Neuronal stem cell (in vitro differentiated cells): Measurements from ENCODE around the gene SLC35D3.

Experiments
- DNase-seq: peaks from one replicate; pipeline ENCODE4 v3.0.0-alpha.2; 2013; ENCODE audit warnings: low spot score
- H2AFZ ChIP-seq: one replicate; pipeline ENCODE4 v1.6.1; 2013; ENCODE audit warnings: mild to moderate bottlenecking, low read length, inconsistent platforms
- H2AK5ac ChIP-seq: 2 replicates; pipeline ENCODE4 v1.6.1; 2013; ENCODE audit warnings: low read depth, mild to moderate bottlenecking, inconsistent platforms, low read length, moderate library complexity, mixed read lengths
- H2BK120ac ChIP-seq: 2 replicates; pipeline ENCODE4 v1.6.1; 2013; ENCODE audit warnings: low read depth, mild to moderate bottlenecking, inconsistent platforms, low read length, moderate library complexity, mixed read lengths
- H2BK12ac ChIP-seq: one replicate; pipeline ENCODE4 v1.6.1; 2013; ENCODE audit warnings: low read length, inconsistent platforms
- H2BK15ac ChIP-seq: 2 replicates; pipeline ENCODE4 v1.6.1; 2013; ENCODE audit warnings: mild to moderate bottlenecking, low read length, inconsistent platforms, mixed read lengths
- H2BK5ac ChIP-seq: one replicate; pipeline ENCODE4 v1.6.1; 2013; ENCODE audit warnings: inconsistent platforms, mild to moderate bottlenecking, low read length, moderate library complexity
- H3K14ac ChIP-seq: one replicate; pipeline ENCODE4 v1.6.1; 2013; ENCODE audit warnings: low read length, inconsistent platforms
- H3K18ac ChIP-seq: 2 replicates; pipeline ENCODE4 v1.6.1; 2013; ENCODE audit warnings: low read length, inconsistent platforms
- H3K23ac ChIP-seq: 2 replicates; pipeline ENCODE4 v1.6.1; 2013; ENCODE audit warnings: low read depth, mild to moderate bottlenecking, mixed read lengths, low read length, inconsistent platforms; ENCODE audit not compliant: poor library complexity
- H3K27ac ChIP-seq: replicated peaks from 3 replicates; pipeline ENCODE4 v1.5.1; 2013; ENCODE audit warnings: low read length, inconsistent platforms
- H3K27me3 ChIP-seq, 3 experiments: 2 replicates each; pipeline ENCODE4 v1.6.1; 2013; ENCODE audit warnings: low read length in 3 of 3, mild to moderate bottlenecking in 2 of 3, inconsistent platforms in 1 of 3, low read depth in 1 of 3, mixed read lengths in 1 of 3, moderate library complexity in 1 of 3; ENCODE audit not compliant: control insufficient read depth in 3 of 3, insufficient read depth in 3 of 3
- H3K36me3 ChIP-seq, 2 donors: replicated peaks in 1 of 2; 2 replicates each; pipeline ENCODE4 v1.6.1; 2013; ENCODE audit warnings: low read length in 2 of 2; ENCODE audit not compliant: control insufficient read depth in 2 of 2, insufficient read depth in 2 of 2
- H3K4ac ChIP-seq: 2 replicates; pipeline ENCODE4 v1.6.1; 2013; ENCODE audit warnings: inconsistent platforms, mild to moderate bottlenecking, low read length, moderate library complexity
- H3K4me1 ChIP-seq, 2 donors: 1 replicate in 1 of 2; 2 replicates in 1 of 2; pipeline ENCODE4 v1.6.1; 2013; ENCODE audit warnings: low read length in 2 of 2, low read depth in 1 of 2; ENCODE audit not compliant: control insufficient read depth in 2 of 2, insufficient read depth in 1 of 2
- H3K4me2 ChIP-seq: one replicate; pipeline ENCODE4 v1.6.1; 2013; ENCODE audit warnings: mild to moderate bottlenecking, low read length, inconsistent platforms; ENCODE audit not compliant: insufficient read depth, poor library complexity, severe bottlenecking
- H3K4me3 ChIP-seq, 2 donors: 2 replicates each; pipeline ENCODE4 v1.5.1; 2013; ENCODE audit warnings: low read length in 2 of 2, mild to moderate bottlenecking in 2 of 2, inconsistent platforms in 1 of 2, moderate library complexity in 1 of 2
- H3K79me1 ChIP-seq: one replicate; pipeline ENCODE4 v1.6.1; 2013; ENCODE audit warnings: low read depth, mild to moderate bottlenecking, inconsistent platforms, low read length, moderate library complexity
- H3K9ac ChIP-seq: one replicate; pipeline ENCODE4 v1.6.1; 2013; ENCODE audit warnings: mild to moderate bottlenecking, low read depth, low read length, inconsistent platforms; ENCODE audit not compliant: poor library complexity
- H3K9me3 ChIP-seq, 2 donors: replicated peaks in 1 of 2; 2 replicates each; pipeline versions ENCODE3 to v1.6.1; 2013; ENCODE audit warnings: low read length in 2 of 2, mild to moderate bottlenecking in 2 of 2, inconsistent platforms in 1 of 2, low read depth in 1 of 2, mixed read lengths in 1 of 2, moderate library complexity in 1 of 2; ENCODE audit not compliant: control insufficient read depth in 2 of 2, insufficient read depth in 1 of 2
- H4K8ac ChIP-seq: one replicate; pipeline ENCODE4 v1.6.1; 2013; ENCODE audit warnings: low read depth, mild to moderate bottlenecking, inconsistent platforms, low read length, moderate library complexity
- H4K91ac ChIP-seq: one replicate; pipeline ENCODE4 v1.6.1; 2013; ENCODE audit warnings: low read length, low read depth, mild to moderate bottlenecking, inconsistent platforms; ENCODE audit not compliant: poor library complexity
- WGBS, 2 donors: extraction: QIAGEN DNeasy Blood & Tissue Kit; methylation state at CpG; one replicate each; pipeline ENCODE4 v1.1.7; 2013; ENCODE audit warnings: missing lambda C conversion rate in 2 of 2, mixed read lengths in 1 of 2; ENCODE audit not compliant: insufficient read length in 2 of 2, insufficient replicate concordance in 1 of 2; ENCODE audit errors: extremely low coverage in 2 of 2; 5-methylcytosine and 5-hydroxymethylcytosine counted together

SLC35D3 gene

DNA sequence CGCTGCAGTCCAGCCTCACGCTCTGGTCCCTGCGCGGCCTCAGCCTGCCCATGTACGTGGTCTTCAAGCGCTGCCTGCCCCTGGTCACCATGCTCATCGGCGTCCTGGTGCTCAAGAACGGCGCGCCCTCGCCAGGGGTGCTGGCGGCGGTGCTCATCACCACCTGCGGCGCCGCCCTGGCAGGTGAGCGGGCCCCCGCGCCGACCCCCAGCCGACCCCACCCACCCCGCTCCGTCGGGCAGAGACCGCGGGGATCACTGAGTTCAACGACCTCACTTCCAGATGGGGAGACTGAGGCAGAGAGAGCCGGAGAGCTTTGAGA is 545 bp downstream of the SLC35D3 start:
- Histone ChIP-seq H3K27ac (no peak overlapping the region), H3K36me3 (no peaks in the 10 kb centered on the region), H2BK15ac (no peak overlapping the region), H2AK5ac (no peak overlapping the region), H3K79me1 (peaks cover 4% of the 10 kb centered on the region), H3K18ac (peak overlapping the region; percentile 81), H3K4me1 (peaks cover 3 to 4% of the 10 kb centered on the region in 2 donors), H2BK12ac (peak overlapping the region; percentile 46), H2AFZ (peak overlapping the region; percentile 99), H3K23ac (no peak overlapping the region), H2BK5ac (no peak overlapping the region), H3K4me2 (peak overlapping the region; percentile 97), H2BK120ac (no peak overlapping the region), H3K4ac (no peak overlapping the region), H3K9ac (peak overlapping the region; percentile 81), H3K27me3 (peaks cover 19 to 73% (median 51%) of the 10 kb centered on the region in 3 experiments), H4K8ac (no peak overlapping the region), H4K91ac (no peak overlapping the region), H3K14ac (no peak overlapping the region), H3K9me3 (peaks cover 0 to 2% of the 10 kb centered on the region in 2 donors), H3K4me3 (peak overlapping the region; percentile 50 to 79)
- no peak for DNase-seq
- no CpG with 5 or more reads among the region's 29 CpGs for WGBS, 2 donors

- peak overlapping the region; percentile 56 for H3K14ac ChIP-seq
- H3K4me2 ChIP-seq = peak overlapping the region; percentile 97
- H3K4me3 ChIP-seq = peak overlapping the region in 1 of 2 donors; percentile 66
- no peak for DNase-seq
- peaks cover 4% of the 10 kb centered on the region for H3K79me1 ChIP-seq
- no peak overlapping the region for H4K91ac ChIP-seq
- H3K18ac ChIP-seq = peak overlapping the region; percentile 57
- H3K9ac ChIP-seq = no peak overlapping the region
- peak overlapping the region; percentile 75 for H2AK5ac ChIP-seq
- H3K27ac ChIP-seq = no peak overlapping the region
- H2BK5ac ChIP-seq = no peak overlapping the region
- H4K8ac ChIP-seq = no peak overlapping the region
- H2AFZ ChIP-seq = no peak overlapping the region
- H2BK12ac ChIP-seq = no peak overlapping the region
- peaks cover 0 to 2% of the 10 kb centered on the region in 2 donors for H3K9me3 ChIP-seq
- H3K23ac ChIP-seq = peak overlapping the region; percentile 65
- peaks cover 19 to 73% (median 51%) of the 10 kb centered on the region in 3 experiments for H3K27me3 ChIP-seq
- WGBS, 2 donors = no CpG with 5 or more reads among the region's 65 CpGs
- H2BK15ac ChIP-seq = peak overlapping the region; percentile 67
- no peak overlapping the region for H3K4ac ChIP-seq
- no peaks in the 10 kb centered on the region for H3K36me3 ChIP-seq
- H2BK120ac ChIP-seq = no peak overlapping the region
- peaks cover 3 to 4% of the 10 kb centered on the region in 2 donors for H3K4me1 ChIP-seq
These were observed 1.2 kb downstream of the SLC35D3 start for GRCh38 chr6:136923116-136923953.

GRCh38 chr6:136923954-136924673 is 2.0 kb downstream of the SLC35D3 start:
- Histone ChIP-seq H3K18ac (no peak overlapping the region), H2BK12ac (peak overlapping the region; percentile 22), H3K4ac (no peak overlapping the region), H3K14ac (peak overlapping the region; percentile 56), H3K4me1 (peaks cover 3 to 4% of the 10 kb centered on the region in 2 donors), H3K9me3 (peaks cover 0 to 2% of the 10 kb centered on the region in 2 donors), H2BK15ac (peak overlapping the region; percentile 67), H3K27ac (no peak overlapping the region), H3K4me2 (no peak overlapping the region), H2AK5ac (peak overlapping the region; percentile 75), H2AFZ (no peak overlapping the region), H3K23ac (peak overlapping the region; percentile 65), H2BK5ac (no peak overlapping the region), H3K36me3 (no peaks in the 10 kb centered on the region), H4K8ac (no peak overlapping the region), H3K9ac (no peak overlapping the region), H2BK120ac (no peak overlapping the region), H3K4me3 (peak overlapping the region in 1 of 2 donors; percentile 66), H4K91ac (no peak overlapping the region), H3K79me1 (peaks cover 4% of the 10 kb centered on the region), H3K27me3 (peaks cover 21 to 73% (median 51%) of the 10 kb centered on the region in 3 experiments)
- DNase-seq = no peak
- no CpG with 5 or more reads among the region's 40 CpGs for WGBS, 2 donors

DNA sequence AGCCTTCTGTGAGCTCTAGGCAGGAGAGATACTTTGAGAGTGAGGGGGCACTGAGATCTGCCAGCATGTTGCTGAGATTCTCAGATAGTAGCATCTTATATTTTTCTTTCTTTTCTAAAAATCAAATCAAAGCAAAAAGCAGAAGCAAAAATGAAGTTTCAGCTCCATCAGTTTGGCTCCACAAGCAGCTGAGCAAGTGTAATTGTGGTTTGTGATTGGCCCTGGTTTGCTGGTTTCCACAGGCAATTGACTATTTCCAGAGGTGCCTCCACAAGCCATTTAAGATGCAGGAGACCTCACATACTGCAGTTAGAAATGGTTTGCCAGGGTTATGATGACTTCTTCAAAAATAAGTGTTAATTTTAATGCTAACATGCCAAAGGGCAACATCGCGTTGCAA is 4.3 kb downstream of the SLC35D3 start:
- Histone ChIP-seq H4K8ac (no peak overlapping the region), H2BK5ac (no peak overlapping the region), H3K18ac (no peak overlapping the region), H3K4ac (no peak overlapping the region), H3K36me3 (no peaks in the 10 kb centered on the region), H3K9me3 (peaks cover 0 to 2% of the 10 kb centered on the region in 2 donors), H3K4me2 (no peak overlapping the region), H3K14ac (no peak overlapping the region), H4K91ac (no peak overlapping the region), H3K27me3 (peaks cover 12 to 54% (median 36%) of the 10 kb centered on the region in 3 experiments), H3K9ac (no peak overlapping the region), H2BK120ac (no peak overlapping the region), H3K27ac (no peak overlapping the region), H3K4me3 (no peak overlapping the region), H2AFZ (no peak overlapping the region), H2BK12ac (no peak overlapping the region), H3K79me1 (peaks cover 4% of the 10 kb centered on the region), H3K4me1 (peaks cover 0 to 3% of the 10 kb centered on the region in 2 donors), H2AK5ac (no peak overlapping the region), H2BK15ac (no peak overlapping the region), H3K23ac (no peak overlapping the region)
- DNase-seq = no peak
- WGBS, 2 donors = no CpG with 5 or more reads among the region's 2 CpGs
